NT2/D1 (cell line): Measurements from ENCODE around the gene CHMP6.

Experiments
- DNase-seq: peaks from one replicate; pipeline ENCODE4 v3.0.0-alpha.2; 2011; ENCODE audit warnings: low read depth, low spot score
- H3K27me3 ChIP-seq: 2 replicates; pipeline ENCODE4 v1.6.0; 2011; ENCODE audit warnings: mild to moderate bottlenecking; ENCODE audit not compliant: insufficient read length, insufficient read depth
- H3K36me3 ChIP-seq: 2 replicates; pipeline ENCODE4 v1.6.1; 2011; ENCODE audit warnings: mild to moderate bottlenecking, low read length, mixed read lengths; ENCODE audit not compliant: insufficient read depth, insufficient read length
- H3K4me1 ChIP-seq: 2 replicates; pipeline ENCODE4 v1.5.1; 2011; ENCODE audit not compliant: insufficient read depth, insufficient read length
- H3K4me3 ChIP-seq: 2 replicates; pipeline ENCODE4 v1.5.1; 2011; ENCODE audit warnings: low read depth; ENCODE audit not compliant: insufficient read length
- H3K9ac ChIP-seq: 2 replicates; pipeline ENCODE4 v1.6.0; 2011; ENCODE audit warnings: low read depth; ENCODE audit not compliant: insufficient read length
- H3K9me3 ChIP-seq: 2 replicates; pipeline ENCODE4 v1.5.1; 2011; ENCODE audit warnings: mild to moderate bottlenecking, low read length; ENCODE audit not compliant: insufficient read depth
- SUZ12 ChIP-seq: IDR thresholded peaks from 2 replicates; pipeline ENCODE4 v1.6.1; 2011; ENCODE audit not compliant: insufficient read length, insufficient read depth; ENCODE audit errors: extremely low read depth
- YY1 ChIP-seq: IDR thresholded peaks from 2 replicates; pipeline ENCODE4 v1.6.1; 2011; ENCODE audit not compliant: insufficient read length, insufficient read depth
- ZNF274 ChIP-seq: IDR thresholded peaks from 2 replicates; pipeline ENCODE4 v1.6.1; 2011; ENCODE audit warnings: mild to moderate bottlenecking, low read depth, low read length

Gene CHMP6

DNA sequence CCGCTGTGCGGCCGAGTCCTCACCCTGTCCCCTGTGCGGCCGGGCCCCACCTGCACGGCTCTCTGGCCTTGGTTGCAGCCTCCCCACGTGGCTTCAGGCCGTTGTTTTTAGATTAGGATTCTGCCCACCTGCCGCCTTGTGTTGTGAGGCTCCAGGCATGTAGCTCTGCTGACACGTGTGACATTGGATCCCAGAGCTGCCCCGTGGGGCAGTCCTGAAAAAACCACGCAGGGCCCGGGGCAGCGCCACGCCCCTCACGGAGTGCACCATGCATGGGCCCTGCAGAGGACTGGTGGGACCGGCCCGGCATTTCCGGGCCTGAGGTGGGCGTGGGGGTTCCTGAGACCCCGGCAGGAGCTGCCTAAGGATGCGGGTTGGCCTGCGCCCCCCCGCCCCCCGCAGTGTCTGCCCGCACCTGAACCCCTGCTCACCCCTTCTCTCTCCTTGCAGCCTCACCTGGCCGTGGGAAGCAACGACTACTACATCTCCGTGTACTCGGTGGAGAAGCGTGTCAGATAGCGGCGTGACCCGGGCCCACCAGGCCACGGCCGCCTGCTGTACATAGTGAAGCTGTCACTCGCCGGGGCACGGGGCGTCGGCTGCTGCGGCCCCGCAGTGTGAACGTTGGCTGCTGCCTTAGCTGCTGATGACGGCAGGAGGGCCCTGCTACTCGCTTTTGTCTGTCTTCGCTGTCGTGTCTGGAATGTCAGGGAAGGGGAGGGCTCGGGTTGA, 27.7 kb upstream of the CHMP6 start:
- peaks cover 20% of the 10 kb centered on the region for H3K4me1 ChIP-seq
- H3K9me3 ChIP-seq = no peaks in the 10 kb centered on the region
- DNase-seq = no peak
- TF ChIP-seq YY1 (no peak), ZNF274 (no peak), SUZ12 (no peak)
- H3K4me3 ChIP-seq = no peak overlapping the region
- H3K27me3 ChIP-seq = no peaks in the 10 kb centered on the region
- H3K36me3 ChIP-seq = peaks cover 19% of the 10 kb centered on the region
- peak overlapping the region; percentile 56 for H3K9ac ChIP-seq

DNA sequence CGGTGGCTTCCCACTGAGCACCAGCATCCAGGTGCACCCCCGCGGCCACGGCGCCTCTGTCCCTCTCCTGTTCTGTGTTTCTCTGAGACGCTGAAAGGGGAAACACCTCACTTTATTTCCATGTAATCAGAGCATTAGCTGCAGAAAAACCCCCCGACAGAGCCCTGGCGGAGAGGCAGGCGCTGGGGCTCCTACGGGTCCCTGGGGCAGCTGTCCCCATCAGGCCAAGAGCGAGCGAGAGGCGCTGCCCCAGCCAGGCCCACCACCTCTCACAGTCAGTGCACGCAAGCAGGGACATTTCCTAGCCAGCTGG, 27.1 kb upstream of the CHMP6 start:
- H3K4me1 ChIP-seq = peaks cover 17% of the 10 kb centered on the region
- H3K9me3 ChIP-seq = no peaks in the 10 kb centered on the region
- peaks cover 19% of the 10 kb centered on the region for H3K36me3 ChIP-seq
- no peak overlapping the region for H3K4me3 ChIP-seq
- H3K27me3 ChIP-seq = no peaks in the 10 kb centered on the region
- no peak for DNase-seq
- TF ChIP-seq SUZ12 (no peak), ZNF274 (no peak), YY1 (no peak)
- no peak overlapping the region for H3K9ac ChIP-seq

DNA sequence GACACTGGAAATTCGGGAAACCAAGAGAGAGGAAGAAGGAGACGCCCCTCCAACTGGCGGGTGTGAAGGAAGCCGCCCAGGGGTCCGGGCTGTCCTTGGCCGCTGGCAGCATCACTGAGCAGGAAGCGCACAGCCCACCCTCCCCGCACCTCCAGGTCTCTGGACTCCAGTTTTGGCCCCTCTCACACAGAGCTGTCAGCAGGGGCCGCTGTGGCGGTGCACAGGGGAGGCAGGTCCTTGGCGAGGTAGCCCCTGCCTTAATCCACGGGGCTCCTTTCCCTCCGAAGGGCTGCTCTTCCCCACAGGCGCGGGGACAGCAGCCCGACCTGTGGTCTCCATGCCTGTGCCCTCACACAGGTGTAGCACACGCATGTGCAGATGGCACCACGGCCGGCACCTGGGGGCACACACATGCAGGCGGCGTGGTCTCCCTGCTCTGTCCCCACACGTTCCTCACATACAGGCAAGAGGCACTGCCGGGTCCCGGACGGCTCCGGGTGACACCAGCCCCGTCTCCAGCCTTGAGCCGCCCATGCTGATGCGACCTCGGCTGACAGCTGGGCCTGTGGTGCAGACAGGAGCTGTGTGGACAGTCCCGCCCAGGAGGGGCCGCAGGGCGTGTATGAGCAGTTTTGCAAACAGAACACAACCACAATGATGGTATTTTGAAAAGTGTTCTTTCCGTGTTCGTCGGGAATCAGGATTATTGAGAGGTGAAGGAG, 26.6 kb upstream of the CHMP6 start:
- TF ChIP-seq YY1 (no peak), ZNF274 (no peak), SUZ12 (no peak)
- no peaks in the 10 kb centered on the region for H3K27me3 ChIP-seq
- H3K4me1 ChIP-seq = peaks cover 19% of the 10 kb centered on the region
- H3K4me3 ChIP-seq = no peak overlapping the region
- no peak overlapping the region for H3K9ac ChIP-seq
- no peak for DNase-seq
- H3K9me3 ChIP-seq = no peaks in the 10 kb centered on the region
- H3K36me3 ChIP-seq = peaks cover 19% of the 10 kb centered on the region

DNA sequence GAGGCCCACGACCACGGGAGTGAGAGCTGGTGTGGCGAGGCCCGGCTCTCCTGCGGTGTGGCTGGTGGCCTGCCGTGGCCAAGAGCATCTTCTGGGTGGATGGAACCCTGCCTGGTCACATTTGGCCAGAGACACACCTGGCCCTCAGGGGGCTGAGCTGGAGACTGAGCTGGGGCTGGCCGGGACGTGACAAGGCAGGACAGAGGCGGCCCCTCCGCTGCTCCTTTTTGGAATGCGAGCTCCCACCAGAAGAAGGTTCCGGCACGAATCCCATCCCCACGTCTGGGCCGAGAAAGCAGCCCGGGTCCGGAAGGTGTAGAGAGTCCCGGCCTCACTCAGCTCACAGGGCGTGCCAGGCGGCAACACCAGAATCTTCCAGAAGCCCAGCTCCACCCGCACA, 26.0 kb upstream of the CHMP6 start:
- no peak for TF ChIP-seq ZNF274
- TF ChIP-seq YY1 = no peak
- no peak for TF ChIP-seq SUZ12
- no peaks in the 10 kb centered on the region for H3K27me3 ChIP-seq
- peaks cover 23% of the 10 kb centered on the region for H3K4me1 ChIP-seq
- no peaks in the 10 kb centered on the region for H3K9me3 ChIP-seq
- peaks cover 14% of the 10 kb centered on the region for H3K36me3 ChIP-seq
- no peak for DNase-seq
- no peak overlapping the region for H3K4me3 ChIP-seq
- H3K9ac ChIP-seq = no peak overlapping the region

DNA sequence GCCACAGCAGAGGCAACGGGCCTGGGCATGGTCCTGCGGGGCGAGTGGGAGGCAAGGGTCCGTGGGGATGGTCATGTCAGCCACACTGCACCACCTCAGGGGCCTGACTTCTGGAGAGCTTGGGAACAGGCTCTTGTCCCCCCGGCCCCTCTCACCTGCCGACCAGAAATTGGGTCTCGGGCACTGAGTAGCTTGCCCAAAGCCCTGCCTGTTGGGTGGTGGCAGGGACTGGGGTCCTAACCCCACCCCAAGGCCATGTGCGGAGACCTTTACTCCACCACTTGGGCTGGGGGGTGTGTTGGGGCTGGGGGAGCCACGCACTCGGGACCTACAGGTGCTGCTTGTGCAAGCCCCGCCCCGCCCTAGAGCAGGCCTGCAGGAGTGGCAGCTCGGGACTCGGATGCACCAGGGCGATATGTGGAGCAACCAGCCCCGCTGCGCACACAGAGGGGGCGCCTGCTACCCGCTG, 24.2 kb upstream of the CHMP6 start:
- Histone ChIP-seq H3K36me3 (peaks cover 9% of the 10 kb centered on the region), H3K9me3 (no peaks in the 10 kb centered on the region), H3K4me1 (peaks cover 28% of the 10 kb centered on the region), H3K27me3 (no peaks in the 10 kb centered on the region), H3K4me3 (no peak overlapping the region), H3K9ac (no peak overlapping the region)
- TF ChIP-seq ZNF274 (no peak), SUZ12 (no peak), YY1 (no peak)
- DNase-seq = no peak

DNA sequence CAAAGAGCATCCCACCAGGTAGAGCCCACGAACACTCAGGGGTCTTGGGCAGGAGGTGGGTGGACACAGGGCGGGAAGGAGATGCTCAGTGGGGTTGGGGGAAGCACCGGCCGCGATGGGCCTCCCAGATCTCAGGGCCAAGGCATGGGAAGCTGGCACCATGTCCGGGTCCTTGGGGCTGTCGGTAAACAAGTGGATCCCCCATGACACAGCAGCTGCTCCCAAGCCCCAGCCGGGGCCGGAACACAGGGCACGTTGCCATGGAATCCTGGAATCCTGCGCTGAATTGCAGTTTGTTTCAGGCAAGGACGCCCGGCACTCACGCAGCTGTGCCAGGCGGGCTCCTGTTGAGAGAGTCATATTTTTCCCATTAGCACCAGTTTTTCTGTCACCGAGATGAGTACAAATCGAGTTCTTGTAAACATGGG, 23.0 kb upstream of the CHMP6 start:
- no peak for DNase-seq
- peaks cover 28% of the 10 kb centered on the region for H3K4me1 ChIP-seq
- H3K9ac ChIP-seq = no peak overlapping the region
- TF ChIP-seq ZNF274 = no peak
- no peak for TF ChIP-seq YY1
- no peak for TF ChIP-seq SUZ12
- no peaks in the 10 kb centered on the region for H3K9me3 ChIP-seq
- H3K36me3 ChIP-seq = peaks cover 9% of the 10 kb centered on the region
- H3K27me3 ChIP-seq = no peaks in the 10 kb centered on the region
- H3K4me3 ChIP-seq = no peak overlapping the region

DNA sequence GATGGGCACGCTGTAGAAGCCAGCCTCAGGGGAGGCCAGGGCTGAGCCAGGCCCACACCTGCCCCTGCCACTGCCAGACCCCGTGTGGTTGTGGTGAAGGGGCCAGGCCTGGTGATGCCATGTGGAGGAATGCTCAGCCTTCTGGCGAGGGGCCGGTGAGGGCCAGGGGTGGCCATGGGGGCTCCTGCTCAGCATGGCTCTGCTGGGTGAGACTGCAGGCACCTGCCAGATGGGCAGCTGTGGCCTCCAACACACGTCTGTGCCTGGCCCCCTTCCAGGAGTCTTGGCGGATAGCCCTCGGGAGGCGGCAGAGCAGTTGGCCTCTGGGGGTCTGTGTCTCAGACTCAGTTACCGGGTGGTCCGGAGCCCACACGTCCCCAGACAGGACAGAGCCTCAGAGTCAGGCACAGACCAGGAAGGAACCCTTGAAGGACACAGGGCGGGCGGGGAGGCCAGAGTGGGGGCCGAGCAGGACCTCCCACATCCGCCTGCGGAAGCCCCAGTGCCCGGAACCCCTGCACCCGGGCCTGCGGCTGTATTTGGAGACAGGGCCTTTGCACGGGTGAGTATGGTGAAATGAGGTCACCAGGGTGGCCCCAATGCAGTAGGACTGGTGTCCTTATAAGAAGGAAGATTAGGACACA, 22.5 kb upstream of the CHMP6 start:
- DNase-seq = no peak
- Histone ChIP-seq H3K9me3 (no peaks in the 10 kb centered on the region), H3K27me3 (no peaks in the 10 kb centered on the region), H3K4me1 (peaks cover 26% of the 10 kb centered on the region), H3K4me3 (no peak overlapping the region), H3K9ac (no peak overlapping the region), H3K36me3 (peaks cover 9% of the 10 kb centered on the region)
- TF ChIP-seq ZNF274 (no peak), YY1 (no peak), SUZ12 (no peak)
